GM12878 (cell line): ENCODE data around the gene ACVR1B.

ENCODE experiments used
- CBFB ChIP-seq: IDR thresholded peaks from 2 replicates; pipeline ENCODE4 v1.6.1; 2016; ENCODE audit warnings: antibody characterized with exemption, low read depth
- CREM ChIP-seq: IDR thresholded peaks from 2 replicates; pipeline ENCODE4 v1.6.1; 2014; ENCODE audit warnings: antibody characterized with exemption, low read depth
- NFYB ChIP-seq: IDR thresholded peaks from 2 replicates; pipeline ENCODE4 v1.6.1; 2011; ENCODE audit warnings: low read depth, mild to moderate bottlenecking, low read length, improper control_type of control experiment, moderate library complexity; ENCODE audit not compliant: insufficient read depth
- RAD21 ChIP-seq: IDR thresholded peaks from 2 replicates; pipeline ENCODE4 v1.6.1; 2011; ENCODE audit warnings: mild to moderate bottlenecking, low read depth, low read length, moderate library complexity; ENCODE audit not compliant: insufficient read depth
- SMC3 ChIP-seq: IDR thresholded peaks from 2 replicates; pipeline ENCODE4 v1.6.1; 2011; ENCODE audit warnings: low read length, improper control_type of control experiment, borderline replicate concordance
- TF ChIP-seq, protein P1 (sequence below), 3 experiments: IDR thresholded peaks in 2 of 3; conservative IDR thresholded peaks in 1 of 3; 2 replicates each; pipeline ENCODE4 v1.5.1; 2011; ENCODE audit warnings: low read depth in 3 of 3, low read length in 3 of 3, mild to moderate bottlenecking in 3 of 3, control low read depth in 2 of 3, moderate library complexity in 2 of 3, inconsistent platforms in 1 of 3, mixed read lengths in 1 of 3; ENCODE audit not compliant: control insufficient read depth in 2 of 3, insufficient read depth in 1 of 3; ENCODE audit errors: extremely low read depth in 1 of 3
- TF ChIP-seq, protein P2 (sequence below): IDR thresholded peaks from 2 replicates; pipeline ENCODE4 v1.6.1; 2012; ENCODE audit warnings: low read depth, low read length, improper control_type of control experiment

DNA sequence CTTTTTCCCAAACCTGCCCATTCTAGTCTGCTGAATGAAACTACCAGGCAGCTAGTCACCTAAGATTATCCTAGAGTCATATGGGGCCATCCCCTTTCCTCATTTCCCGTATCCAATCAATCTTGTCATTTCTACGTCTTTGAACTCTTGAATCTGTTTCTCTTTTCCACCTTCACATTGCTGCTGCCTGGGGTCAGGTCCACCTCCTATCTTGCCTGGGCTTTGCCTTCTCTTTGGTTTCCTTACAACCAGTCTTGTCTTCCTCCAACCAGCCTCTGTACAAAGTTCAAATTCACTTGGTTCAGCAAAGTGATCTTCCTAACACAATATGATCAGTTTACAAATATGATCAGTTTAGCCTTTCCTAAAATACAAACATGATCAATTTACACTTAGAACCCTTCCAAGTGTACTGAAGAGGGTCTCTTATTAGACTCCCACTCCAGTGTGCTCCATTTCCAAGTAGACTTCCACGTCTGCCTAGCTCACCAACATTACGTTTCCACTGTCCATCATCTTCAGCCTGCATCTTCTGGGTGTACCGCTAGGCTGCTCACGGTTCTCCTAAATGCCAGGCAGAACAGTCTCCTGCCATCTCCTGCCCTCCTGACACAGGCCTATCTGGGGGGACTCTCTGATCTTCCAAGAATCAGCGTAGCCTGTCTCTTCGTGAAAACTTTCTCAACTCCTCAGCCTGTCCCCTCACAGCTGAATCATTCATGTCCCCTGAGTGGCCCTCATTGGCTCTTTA, 4.1 kb upstream of the ACVR1B start:
- TF ChIP-seq RAD21 (no peak), CREM (no peak), CBFB (no peak), NFYB (no peak), SMC3 (no peak)
- TF ChIP-seq, protein P1, sequence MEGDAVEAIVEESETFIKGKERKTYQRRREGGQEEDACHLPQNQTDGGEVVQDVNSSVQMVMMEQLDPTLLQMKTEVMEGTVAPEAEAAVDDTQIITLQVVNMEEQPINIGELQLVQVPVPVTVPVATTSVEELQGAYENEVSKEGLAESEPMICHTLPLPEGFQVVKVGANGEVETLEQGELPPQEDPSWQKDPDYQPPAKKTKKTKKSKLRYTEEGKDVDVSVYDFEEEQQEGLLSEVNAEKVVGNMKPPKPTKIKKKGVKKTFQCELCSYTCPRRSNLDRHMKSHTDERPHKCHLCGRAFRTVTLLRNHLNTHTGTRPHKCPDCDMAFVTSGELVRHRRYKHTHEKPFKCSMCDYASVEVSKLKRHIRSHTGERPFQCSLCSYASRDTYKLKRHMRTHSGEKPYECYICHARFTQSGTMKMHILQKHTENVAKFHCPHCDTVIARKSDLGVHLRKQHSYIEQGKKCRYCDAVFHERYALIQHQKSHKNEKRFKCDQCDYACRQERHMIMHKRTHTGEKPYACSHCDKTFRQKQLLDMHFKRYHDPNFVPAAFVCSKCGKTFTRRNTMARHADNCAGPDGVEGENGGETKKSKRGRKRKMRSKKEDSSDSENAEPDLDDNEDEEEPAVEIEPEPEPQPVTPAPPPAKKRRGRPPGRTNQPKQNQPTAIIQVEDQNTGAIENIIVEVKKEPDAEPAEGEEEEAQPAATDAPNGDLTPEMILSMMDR (IDR thresholded peaks at IDR 0.05 in 2 of 3, conservative IDR thresholded peaks at IDR 0.05 in 1 of 3; ENCODE audit: control insufficient read depth in 2 of 3, extremely low read depth in 1 of 3, insufficient read depth in 1 of 3, low read depth in 3 of 3, low read length in 3 of 3): no peak
- TF ChIP-seq, protein P2, sequence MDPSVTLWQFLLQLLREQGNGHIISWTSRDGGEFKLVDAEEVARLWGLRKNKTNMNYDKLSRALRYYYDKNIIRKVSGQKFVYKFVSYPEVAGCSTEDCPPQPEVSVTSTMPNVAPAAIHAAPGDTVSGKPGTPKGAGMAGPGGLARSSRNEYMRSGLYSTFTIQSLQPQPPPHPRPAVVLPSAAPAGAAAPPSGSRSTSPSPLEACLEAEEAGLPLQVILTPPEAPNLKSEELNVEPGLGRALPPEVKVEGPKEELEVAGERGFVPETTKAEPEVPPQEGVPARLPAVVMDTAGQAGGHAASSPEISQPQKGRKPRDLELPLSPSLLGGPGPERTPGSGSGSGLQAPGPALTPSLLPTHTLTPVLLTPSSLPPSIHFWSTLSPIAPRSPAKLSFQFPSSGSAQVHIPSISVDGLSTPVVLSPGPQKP: no peak
